Neural cell (in vitro differentiated cells): Measurements from ENCODE around the gene RNF103. TPM values are rescaled to one million over a fixed set of nuclear protein-coding genes. Genes with fewer than 3 reads are reported as not detected.

Experiments used
- H2AFZ ChIP-seq: fragments of 200-600, 300-800 bp; sonication (generic), shearing (Covaris generic); 2 replicates; pipeline ENCODE4 v1.6.0; 2014; ENCODE audit warnings: low read depth, mild to moderate bottlenecking, antibody characterized with exemption, low read length, moderate library complexity
- H3F3A ChIP-seq: fragments of 200-600 bp; shearing (Covaris generic); 2 replicates; pipeline ENCODE4 v1.6.1; 2016; ENCODE audit warnings: mild to moderate bottlenecking, moderate library complexity, mixed read lengths, antibody characterized with exemption, low read length; ENCODE audit not compliant: insufficient read depth, poor library complexity, severe bottlenecking
- H3K27ac ChIP-seq: fragments of 200-600, 300-800 bp; sonication (generic), shearing (Covaris generic); 2 replicates; pipeline ENCODE4 v1.5.1; 2014; ENCODE audit warnings: mild to moderate bottlenecking, low read length, moderate library complexity
- H3K27me3 ChIP-seq: fragments of 300-800, 200-600 bp; sonication (generic), shearing (Covaris generic); 2 replicates; pipeline ENCODE4 v1.6.0; 2014; ENCODE audit warnings: mild to moderate bottlenecking, low read depth, low read length, moderate library complexity; ENCODE audit not compliant: insufficient read depth
- H3K36me3 ChIP-seq: fragments of 300-800, 200-600 bp; sonication (generic), shearing (Covaris generic); 2 replicates; pipeline ENCODE4 v1.5.1; 2014; ENCODE audit warnings: mild to moderate bottlenecking, antibody characterized with exemption, low read length, moderate library complexity; ENCODE audit not compliant: insufficient read depth
- H3K4me2 ChIP-seq: fragments of 300-800, 200-600 bp; sonication (generic), shearing (Covaris generic); 2 replicates; pipeline ENCODE4 v1.6.0; 2014; ENCODE audit warnings: mild to moderate bottlenecking, low read length
- H3K4me3 ChIP-seq: fragments of 300-800, 200-600 bp; sonication (generic), shearing (Covaris generic); 2 replicates; pipeline ENCODE4 v1.5.1; 2014; ENCODE audit warnings: mild to moderate bottlenecking, low read length, moderate library complexity
- H3K79me2 ChIP-seq: fragments of 200-600 bp; shearing (Covaris generic); replicated peaks from 2 replicates; pipeline ENCODE4 v1.6.0; 2014; ENCODE audit warnings: mild to moderate bottlenecking, low read length, moderate library complexity; ENCODE audit not compliant: insufficient read depth
- H3K9ac ChIP-seq: fragments of 300-800, 200-600 bp; sonication (generic), shearing (Covaris generic); 2 replicates; pipeline ENCODE4 v1.6.1; 2016; ENCODE audit warnings: mild to moderate bottlenecking, low read length, mixed read lengths
- H3K9me2 ChIP-seq: fragments of 200-600 bp; shearing (Covaris generic); 2 replicates; pipeline ENCODE4 v1.6.1; 2016; ENCODE audit warnings: mild to moderate bottlenecking, low read length, mixed read lengths; ENCODE audit not compliant: insufficient read depth
- H3K9me3 ChIP-seq: fragments of 200-600, 300-800 bp; sonication (generic), shearing (Covaris generic); 2 replicates; pipeline ENCODE4 v1.6.1; 2016; ENCODE audit warnings: mild to moderate bottlenecking, mixed run types, low read length, moderate library complexity, mixed read lengths
- H4K20me1 ChIP-seq: fragments of 200-600 bp; shearing (Covaris generic); 2 replicates; pipeline ENCODE4 v1.6.1; 2016; ENCODE audit warnings: mild to moderate bottlenecking, mixed run types; ENCODE audit not compliant: insufficient read depth
- CTCF ChIP-seq: fragments of 450-650 bp; IDR thresholded peaks from 2 replicates; pipeline ENCODE4 v1.5.1; 2014; ENCODE audit warnings: antibody characterized with exemption, mild to moderate bottlenecking, moderate library complexity; ENCODE audit not compliant: poor library complexity, severe bottlenecking
- EP300 ChIP-seq: fragments of 450-650 bp; conservative IDR thresholded peaks from 2 replicates; pipeline ENCODE4 v1.6.1; 2014; ENCODE audit warnings: antibody characterized with exemption, mild to moderate bottlenecking, moderate library complexity; ENCODE audit not compliant: poor library complexity, severe bottlenecking
- EZH2 ChIP-seq: fragments of 200-600, 300-800 bp; shearing (Covaris generic), sonication (generic); IDR thresholded peaks from 2 replicates; pipeline ENCODE4 v1.6.1; 2014; ENCODE audit warnings: antibody characterized with exemption, low read length, borderline replicate concordance, mild to moderate bottlenecking; ENCODE audit not compliant: insufficient read depth, poor library complexity, severe bottlenecking
- MXI1 ChIP-seq: fragments of 450-650 bp; conservative IDR thresholded peaks from 2 replicates; pipeline ENCODE4 v1.6.1; 2014; ENCODE audit warnings: antibody characterized with exemption, mild to moderate bottlenecking; ENCODE audit not compliant: poor library complexity, severe bottlenecking
- POLR2AphosphoS5 ChIP-seq: IDR thresholded peaks from 2 replicates; pipeline ENCODE4 v1.6.1; 2012
- RAD21 ChIP-seq: fragments of 450-650 bp; conservative IDR thresholded peaks from 2 replicates; pipeline ENCODE4 v1.6.1; 2014; ENCODE audit warnings: antibody characterized with exemption, mild to moderate bottlenecking, moderate library complexity
- REST ChIP-seq: IDR thresholded peaks from 2 replicates; pipeline ENCODE4 v1.6.1; 2012; ENCODE audit warnings: borderline replicate concordance
- SMC3 ChIP-seq: fragments of 450-650 bp; conservative IDR thresholded peaks from 2 replicates; pipeline ENCODE4 v1.6.1; 2014; ENCODE audit warnings: antibody characterized with exemption, mild to moderate bottlenecking, moderate library complexity; ENCODE audit not compliant: poor library complexity
- TAF1 ChIP-seq: IDR thresholded peaks from 2 replicates; pipeline ENCODE4 v1.6.1; 2012; ENCODE audit warnings: low read depth
- polyA plus RNA-seq: library from polyadenylated mRNA; depleted of rRNA; stranded (reverse); fragments of >200 nt; gene quantifications from 2 replicates; pipeline ENCODE4 v1.2.3, GENCODE V29; 2014

RNF103 gene
- polyA plus RNA-seq, 1 donor from 2014 or later = 24.1 TPM

GRCh38 chr2:86661333-86661732 lies 37.7 kb upstream of the RNF103 start:
- Histone ChIP-seq H3K4me3 (no peak overlapping the region), H2AFZ (no peak overlapping the region), H3K27ac (no peak overlapping the region), H3K9me2 (no peaks in the 10 kb centered on the region), H3K36me3 (no peaks in the 10 kb centered on the region), H4K20me1 (no peaks in the 10 kb centered on the region), H3K79me2 (no peaks in the 10 kb centered on the region), H3K9me3 (peaks cover 6% of the 10 kb centered on the region), H3K4me2 (no peak overlapping the region), H3K9ac (no peak overlapping the region), H3F3A (no peaks in the 10 kb centered on the region), H3K27me3 (no peaks in the 10 kb centered on the region)
- TF ChIP-seq EP300 (no peak), TAF1 (no peak)

GRCh38 chr2:86650188-86650587 lies 26.5 kb upstream of the RNF103 start:
- no peaks in the 10 kb centered on the region for H3K9me3 ChIP-seq
- H3K9ac ChIP-seq = no peak overlapping the region
- H3K9me2 ChIP-seq = no peaks in the 10 kb centered on the region
- H3K27ac ChIP-seq = no peak overlapping the region
- H3K27me3 ChIP-seq = no peaks in the 10 kb centered on the region
- no peaks in the 10 kb centered on the region for H3K36me3 ChIP-seq
- H3K4me3 ChIP-seq = no peak overlapping the region
- no peak overlapping the region for H2AFZ ChIP-seq
- no peaks in the 10 kb centered on the region for H4K20me1 ChIP-seq
- no peak overlapping the region for H3K4me2 ChIP-seq
- TF ChIP-seq REST = no peak
- TF ChIP-seq POLR2AphosphoS5 = no peak
- no peak for TF ChIP-seq TAF1
- TF ChIP-seq SMC3 = no peak
- TF ChIP-seq EP300 = no peak
- TF ChIP-seq CTCF = no peak
- no peak for TF ChIP-seq EZH2
- no peak for TF ChIP-seq RAD21
- TF ChIP-seq MXI1 = no peak
- H3F3A ChIP-seq = no peaks in the 10 kb centered on the region
- no peaks in the 10 kb centered on the region for H3K79me2 ChIP-seq
